ENCODE results near the gene FXR1.

GRCh38 chr3:180987344-180987743, 74.9 kb downstream of the FXR1 start:
- TF ChIP-seq CTCF (IDR thresholded peaks at IDR 0.05) (no peak), POLR2A (IDR thresholded peaks at IDR 0.05) (no peak)
